ENCODE results near the gene MSI2. TPM values are rescaled to one million over a fixed set of nuclear protein-coding genes. Genes with fewer than 3 reads are reported as not detected.
A peak's percentile ranks its signal among the peaks of the same experiment; 100 is the strongest.
"Not testable (repeated sequence)": the region's sequence is repeated elsewhere in the genome, so short reads cannot be mapped to it uniquely, and the experiment has no call there.

Gene MSI2
- total RNA-seq, 3 donors from 2014 or later, result 40.6 to 56.2 (median 54.3) TPM

DNA sequence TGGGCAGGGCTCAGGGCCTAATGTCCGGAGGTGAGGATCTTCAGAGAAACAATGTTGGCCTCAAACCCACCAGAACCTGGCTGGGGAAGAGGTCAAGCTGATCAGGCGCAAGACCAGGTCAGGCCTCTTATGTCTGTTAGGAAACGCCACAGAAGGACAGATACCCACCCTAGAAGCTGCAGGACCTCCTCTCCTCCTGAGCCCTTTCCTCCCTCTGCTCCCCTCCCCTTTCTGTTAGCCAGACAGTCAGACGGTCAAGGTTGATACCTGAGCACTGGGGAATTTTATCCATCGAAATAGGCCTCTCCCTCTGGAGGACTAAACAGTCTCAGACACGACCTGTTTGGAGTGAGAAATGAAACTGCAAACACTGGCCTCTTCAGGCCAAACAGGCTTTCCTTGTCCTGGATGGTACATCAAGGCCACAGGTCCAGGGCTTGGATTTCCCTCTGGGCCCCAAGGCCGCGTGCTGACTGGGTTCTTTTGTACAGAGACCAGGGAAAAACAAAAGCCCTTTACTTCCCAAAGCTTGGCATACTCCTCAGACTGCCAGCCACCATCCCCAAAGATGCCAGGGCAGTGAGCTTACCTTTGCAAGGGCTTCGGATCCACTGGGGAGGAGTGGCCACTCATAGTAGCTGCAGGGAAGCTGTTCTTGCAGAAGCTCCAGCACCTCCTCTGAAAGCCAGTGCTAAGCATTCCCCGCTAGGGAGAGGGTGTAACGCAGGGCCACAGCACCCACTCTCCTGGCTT lies 353.0 kb downstream of the MSI2 start:
- no peaks in the 10 kb centered on the region for H3K36me3 Mint-ChIP-seq (ENCODE audit: insufficient read depth)
- DNase-seq (no peak), ATAC-seq (no peak)
- no peaks in the 10 kb centered on the region for H3K27me3 Mint-ChIP-seq (ENCODE audit: low read depth)
- no peak overlapping the region for H3K4me3 Mint-ChIP-seq
- no peaks in the 10 kb centered on the region for H3K9me3 Mint-ChIP-seq
- H3K4me1 Mint-ChIP-seq (ENCODE audit: low read depth), result peaks cover 55% of the 10 kb centered on the region

DNA sequence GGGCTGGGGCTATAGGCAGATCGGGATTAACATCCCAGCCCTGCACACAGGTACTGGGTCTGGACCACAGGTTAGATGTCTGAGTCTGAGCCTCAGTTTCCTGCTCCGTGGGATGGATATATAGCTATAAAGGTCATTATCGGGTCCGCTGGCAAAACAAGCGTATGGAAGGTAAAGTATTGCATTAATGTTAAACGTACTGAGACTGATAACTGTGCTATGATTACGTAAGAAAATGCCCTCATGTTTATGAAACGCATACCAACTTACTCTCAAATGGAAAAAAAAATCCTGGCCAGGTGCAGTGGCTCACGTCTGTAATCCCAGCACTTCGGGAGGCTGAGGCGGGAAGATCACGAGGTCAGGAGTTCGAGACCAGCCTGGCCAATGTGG lies 353.6 kb downstream of the MSI2 start:
- H3K36me3 Mint-ChIP-seq (ENCODE audit: insufficient read depth), result no peaks in the 10 kb centered on the region

DNA sequence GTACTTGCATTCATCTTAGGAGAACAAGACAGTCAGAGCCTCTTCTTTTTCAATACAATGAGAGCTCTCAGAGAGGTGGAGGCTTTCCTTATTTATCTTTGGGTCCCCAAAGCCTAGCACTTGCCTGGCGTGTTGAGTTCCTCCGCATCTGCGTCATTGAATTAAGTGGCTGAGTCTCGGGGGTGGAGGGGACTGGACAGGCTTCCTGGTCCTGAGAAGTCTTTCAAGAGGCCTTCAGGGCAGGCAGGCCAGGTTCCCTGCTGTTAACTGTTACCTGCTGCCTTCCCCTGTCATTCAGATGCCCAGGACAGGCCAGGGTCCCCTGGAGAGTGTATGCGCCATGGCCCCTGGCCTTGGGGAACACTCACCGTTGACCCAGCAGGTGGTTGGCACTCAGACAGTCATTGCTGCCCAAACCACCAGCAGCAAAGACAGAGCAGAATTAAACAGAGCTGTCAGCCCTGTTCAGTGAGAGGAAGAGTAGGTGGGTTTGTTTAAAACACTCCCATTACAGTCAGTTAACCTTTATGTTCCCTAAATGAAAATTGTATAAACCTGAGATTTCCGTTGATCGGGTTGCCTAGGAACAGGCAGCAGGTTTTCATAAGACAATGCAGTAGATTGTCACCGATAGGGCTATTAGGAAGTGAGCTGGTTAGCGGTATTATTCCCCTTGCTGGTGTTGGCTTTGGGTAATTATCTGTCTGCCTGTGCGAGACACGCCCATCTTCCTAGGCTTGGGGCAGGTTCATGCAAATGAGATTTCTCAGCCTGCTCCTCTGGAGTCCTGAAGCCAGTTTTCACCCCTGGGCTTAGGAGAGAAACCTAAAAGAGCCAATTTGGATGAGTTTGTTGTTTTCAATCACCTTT lies 356.1 kb downstream of the MSI2 start:
- H3K4me1 Mint-ChIP-seq (ENCODE audit: low read depth), result peaks cover 29% of the 10 kb centered on the region
- H3K9me3 Mint-ChIP-seq, result no peaks in the 10 kb centered on the region
- no peak for DNase-seq
- peaks cover 10% of the 10 kb centered on the region for H3K36me3 Mint-ChIP-seq (ENCODE audit: insufficient read depth)
- H3K4me3 Mint-ChIP-seq, result no peak overlapping the region
- ATAC-seq, result peak; percentile 38 to 40
- H3K27me3 Mint-ChIP-seq (ENCODE audit: low read depth), result no peaks in the 10 kb centered on the region

More for the DNA sequence above, 353.6 kb downstream of the MSI2 start:
- H3K27me3 Mint-ChIP-seq (ENCODE audit: low read depth), result no peaks in the 10 kb centered on the region
- H3K9me3 Mint-ChIP-seq, result no peaks in the 10 kb centered on the region
- peaks cover 49% of the 10 kb centered on the region for H3K4me1 Mint-ChIP-seq (ENCODE audit: low read depth)
- no peak overlapping the region for H3K4me3 Mint-ChIP-seq
- DNase-seq, result no peak
- no peak for ATAC-seq

DNA sequence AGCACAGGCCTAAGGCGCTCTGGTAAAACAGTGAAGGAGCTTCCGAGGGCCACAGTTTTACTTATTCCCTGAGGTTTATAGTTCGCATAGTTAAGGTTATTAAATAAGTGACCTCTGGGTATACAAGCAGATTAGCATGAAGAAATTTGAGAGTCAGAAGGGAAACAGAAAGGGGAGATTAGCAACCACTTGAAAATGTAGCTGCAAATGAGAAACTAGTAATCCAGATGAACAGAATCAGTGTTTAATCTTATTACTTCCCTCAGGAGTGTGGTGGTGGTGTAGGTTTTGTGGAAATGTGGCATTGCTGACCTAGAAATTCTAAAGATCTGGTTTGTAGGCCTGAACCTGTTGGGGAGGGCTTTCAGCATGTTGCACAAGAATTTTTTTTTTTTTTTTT lies 358.4 kb downstream of the MSI2 start:
- H3K36me3 Mint-ChIP-seq (ENCODE audit: insufficient read depth), result peaks cover 16% of the 10 kb centered on the region
- ATAC-seq (no peak), DNase-seq (no peak)
- H3K27me3 Mint-ChIP-seq (ENCODE audit: low read depth), result no peaks in the 10 kb centered on the region
- no peak overlapping the region for H3K4me3 Mint-ChIP-seq
- peaks cover 17% of the 10 kb centered on the region for H3K4me1 Mint-ChIP-seq (ENCODE audit: low read depth)
- no peaks in the 10 kb centered on the region for H3K9me3 Mint-ChIP-seq

DNA sequence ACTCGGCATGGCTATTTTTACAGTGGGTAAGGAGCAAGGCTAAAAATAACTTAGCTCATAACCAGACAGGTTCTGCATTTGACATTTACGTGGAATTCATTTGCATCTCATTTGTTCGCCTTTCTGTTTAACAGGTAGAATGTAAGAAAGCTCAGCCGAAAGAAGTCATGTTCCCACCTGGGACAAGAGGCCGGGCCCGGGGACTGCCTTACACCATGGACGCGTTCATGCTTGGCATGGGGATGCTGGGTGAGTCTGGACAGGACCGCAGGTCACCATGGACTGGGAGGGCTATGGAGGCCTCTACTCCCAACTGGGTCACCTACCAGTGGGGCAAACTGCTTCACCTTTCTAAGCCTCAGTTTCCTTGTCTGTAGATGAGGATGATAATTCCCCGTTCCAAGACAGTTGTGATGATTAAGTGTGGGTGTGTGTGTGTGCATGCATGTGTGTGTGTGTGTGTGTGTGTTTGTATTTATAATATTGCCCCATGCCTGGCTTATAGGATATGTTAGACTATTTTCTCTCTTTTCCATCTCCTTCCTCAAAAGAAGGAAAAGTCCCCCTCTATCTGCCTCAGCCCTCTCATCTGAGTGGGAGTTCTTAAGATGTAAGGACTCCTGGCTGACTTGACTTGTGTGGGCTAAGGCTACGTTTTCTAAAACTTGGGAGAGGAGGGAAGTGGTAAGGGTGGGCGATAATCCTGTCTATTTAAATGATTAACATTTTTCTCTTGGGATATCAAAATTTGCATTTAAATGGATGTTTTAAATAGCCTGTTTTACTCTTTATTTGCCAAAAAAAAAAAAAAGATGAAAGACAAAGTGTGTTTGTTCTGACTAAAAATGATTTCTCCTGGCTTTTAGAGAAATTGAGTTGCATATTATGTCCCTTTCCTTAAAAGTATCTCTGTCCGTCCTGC lies 359.8 kb downstream of the MSI2 start:
- H3K9me3 Mint-ChIP-seq, result no peaks in the 10 kb centered on the region
- DNase-seq (no peak), ATAC-seq (no peak)
- no peak overlapping the region for H3K4me3 Mint-ChIP-seq
- no peaks in the 10 kb centered on the region for H3K27me3 Mint-ChIP-seq (ENCODE audit: low read depth)
- peaks cover 17% of the 10 kb centered on the region for H3K4me1 Mint-ChIP-seq (ENCODE audit: low read depth)
- peaks cover 16% of the 10 kb centered on the region for H3K36me3 Mint-ChIP-seq (ENCODE audit: insufficient read depth)

DNA sequence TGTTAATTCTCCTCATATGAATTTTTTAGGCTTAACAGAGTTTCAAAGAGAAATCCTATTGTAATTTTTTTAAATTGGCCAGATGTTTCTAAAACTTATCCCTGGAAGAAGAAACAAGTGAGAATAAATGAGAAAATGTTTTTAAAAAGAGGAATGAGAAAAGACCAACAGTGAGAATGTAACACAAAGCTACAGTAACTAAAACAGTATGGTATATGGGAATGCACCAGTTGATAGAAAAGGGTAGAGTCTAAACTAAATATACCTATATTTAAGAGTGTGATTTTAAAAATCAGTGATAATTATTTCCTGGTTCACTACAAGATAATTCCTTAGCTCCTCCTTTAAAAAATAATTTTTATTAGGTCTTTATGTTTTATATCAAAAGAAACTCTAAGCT lies 360.9 kb downstream of the MSI2 start:
- Mint-ChIP-seq H3K36me3 (ENCODE audit: insufficient read depth) (peaks cover 16% of the 10 kb centered on the region), H3K9me3 (no peaks in the 10 kb centered on the region), H3K4me3 (no peak overlapping the region), H3K4me1 (ENCODE audit: low read depth) (peaks cover 12% of the 10 kb centered on the region), H3K27me3 (ENCODE audit: low read depth) (no peaks in the 10 kb centered on the region)
- DNase-seq (no peak), ATAC-seq (no peak)

DNA sequence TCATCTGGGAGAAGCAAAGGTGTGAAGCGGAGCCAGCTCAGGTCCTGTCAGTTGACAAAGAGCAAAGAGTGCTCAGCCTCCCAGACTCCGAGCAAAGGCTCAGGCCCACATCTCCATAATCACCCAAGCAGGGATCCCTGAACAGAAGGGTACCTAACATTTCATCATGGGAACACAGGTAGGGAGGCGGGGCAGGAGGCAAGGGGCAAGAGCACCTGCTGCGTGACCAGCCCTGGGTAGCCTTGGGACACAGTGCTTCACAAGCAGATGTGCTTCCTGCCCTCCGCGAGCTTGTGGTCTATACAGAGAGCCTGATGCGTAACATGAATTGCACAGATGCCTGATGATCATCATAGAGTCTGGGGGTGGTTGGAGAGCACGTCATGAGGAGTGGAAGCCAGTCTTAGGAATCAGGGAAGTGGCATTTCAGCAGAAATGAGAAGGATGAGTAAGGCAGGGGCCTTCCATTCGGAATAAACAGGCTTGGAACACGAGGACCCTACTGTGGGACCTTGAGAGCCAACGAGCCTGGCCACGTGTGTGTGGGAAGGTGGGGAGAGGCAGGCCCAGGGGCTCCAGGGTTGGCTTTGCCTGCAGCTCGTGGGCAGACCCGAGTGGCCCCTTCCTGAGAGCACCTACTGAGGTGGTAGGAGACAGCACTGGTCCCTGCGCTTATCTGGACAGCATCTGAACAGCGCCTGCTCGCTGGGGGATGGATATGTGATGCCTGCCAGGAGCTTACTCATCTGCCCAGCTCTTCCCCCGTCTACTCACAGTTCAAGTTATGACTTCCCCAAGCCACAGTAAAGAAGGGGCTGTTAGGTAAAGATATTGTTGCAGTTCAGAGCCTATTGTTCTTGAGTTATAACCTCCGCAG lies 363.0 kb downstream of the MSI2 start:
- Mint-ChIP-seq H3K9me3 (no peaks in the 10 kb centered on the region), H3K4me1 (ENCODE audit: low read depth) (peaks cover 15% of the 10 kb centered on the region), H3K4me3 (no peak overlapping the region), H3K36me3 (ENCODE audit: insufficient read depth) (peaks cover 23% of the 10 kb centered on the region), H3K27me3 (ENCODE audit: low read depth) (no peaks in the 10 kb centered on the region)
- DNase-seq, result no peak
- no peak for ATAC-seq

DNA sequence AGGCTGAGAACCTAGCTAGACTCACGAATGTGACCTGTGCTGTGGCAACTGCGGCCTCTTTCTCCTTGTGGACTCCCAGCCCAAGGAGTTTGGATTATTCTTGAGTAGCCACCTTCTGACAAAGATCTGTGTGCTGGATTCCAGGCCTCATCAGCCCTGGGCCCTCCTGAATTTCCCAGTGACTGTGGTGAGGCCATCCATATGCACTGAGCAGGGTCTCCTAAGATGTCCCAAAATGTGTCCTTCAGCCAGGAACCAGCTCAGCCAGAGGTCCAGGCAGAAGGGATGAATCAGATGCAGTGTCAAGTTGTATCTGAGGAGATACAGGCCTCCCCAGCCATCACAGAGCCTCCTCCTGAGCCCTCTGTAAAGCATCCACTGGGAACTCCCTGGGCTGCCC lies 364.3 kb downstream of the MSI2 start:
- H3K4me3 Mint-ChIP-seq, result no peak overlapping the region
- H3K36me3 Mint-ChIP-seq (ENCODE audit: insufficient read depth), result peaks cover 25% of the 10 kb centered on the region
- ATAC-seq, result no peak
- DNase-seq, result no peak
- H3K4me1 Mint-ChIP-seq (ENCODE audit: low read depth), result peaks cover 18% of the 10 kb centered on the region
- no peaks in the 10 kb centered on the region for H3K27me3 Mint-ChIP-seq (ENCODE audit: low read depth)
- no peaks in the 10 kb centered on the region for H3K9me3 Mint-ChIP-seq

DNA sequence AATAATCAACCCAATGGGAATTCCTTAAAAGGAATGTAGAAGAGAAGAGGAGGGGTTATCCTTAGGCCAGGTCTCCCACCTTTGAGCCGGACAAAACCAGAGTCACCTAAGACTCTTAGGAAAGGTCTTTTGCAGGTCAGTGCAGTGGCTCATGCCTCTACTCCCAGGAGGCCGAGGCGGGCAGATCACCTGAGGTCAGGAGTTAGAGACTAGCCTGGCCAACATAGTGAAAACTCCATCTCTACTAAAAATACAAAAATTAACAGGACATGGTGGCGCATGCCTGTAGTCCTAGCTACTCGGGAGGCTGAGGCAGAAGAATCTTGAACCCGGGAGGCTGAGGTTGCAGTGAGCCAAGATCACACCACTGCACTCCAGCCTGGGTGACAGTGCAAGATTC lies 365.5 kb downstream of the MSI2 start:
- not testable (repeated sequence) for H3K4me3 Mint-ChIP-seq, ATAC-seq
- H3K4me1 Mint-ChIP-seq (ENCODE audit: low read depth), result peaks cover 18% of the 10 kb centered on the region

DNA sequence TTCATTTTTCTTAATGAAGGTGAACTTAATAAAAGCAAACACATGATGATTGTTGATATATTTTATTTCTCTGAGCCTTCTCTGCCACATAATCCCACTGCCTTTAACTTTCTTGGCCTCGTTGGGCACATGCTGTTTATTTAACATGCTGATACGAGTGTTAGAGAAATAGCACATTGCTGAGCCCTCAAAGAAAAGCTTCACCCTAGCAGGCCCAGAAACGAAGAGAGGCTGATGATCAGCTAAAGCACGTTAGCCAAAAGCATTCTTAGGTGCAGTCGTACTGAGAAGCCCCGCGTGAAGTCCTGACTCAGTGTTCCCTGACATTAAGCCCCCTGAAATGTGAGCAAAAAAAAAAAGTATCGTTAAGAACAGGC lies 366.0 kb downstream of the MSI2 start:
- no peaks in the 10 kb centered on the region for H3K9me3 Mint-ChIP-seq
- DNase-seq (no peak), ATAC-seq (no peak)
- H3K4me1 Mint-ChIP-seq (ENCODE audit: low read depth), result peaks cover 18% of the 10 kb centered on the region
- no peak overlapping the region for H3K4me3 Mint-ChIP-seq
- H3K27me3 Mint-ChIP-seq (ENCODE audit: low read depth), result no peaks in the 10 kb centered on the region
- H3K36me3 Mint-ChIP-seq (ENCODE audit: insufficient read depth), result peaks cover 18% of the 10 kb centered on the region

More for the DNA sequence above, 365.5 kb downstream of the MSI2 start:
- not testable (repeated sequence) for H3K9me3 Mint-ChIP-seq; H3K27me3 Mint-ChIP-seq (ENCODE audit: low read depth); DNase-seq
- peaks cover 21% of the 10 kb centered on the region for H3K36me3 Mint-ChIP-seq (ENCODE audit: insufficient read depth)

DNA sequence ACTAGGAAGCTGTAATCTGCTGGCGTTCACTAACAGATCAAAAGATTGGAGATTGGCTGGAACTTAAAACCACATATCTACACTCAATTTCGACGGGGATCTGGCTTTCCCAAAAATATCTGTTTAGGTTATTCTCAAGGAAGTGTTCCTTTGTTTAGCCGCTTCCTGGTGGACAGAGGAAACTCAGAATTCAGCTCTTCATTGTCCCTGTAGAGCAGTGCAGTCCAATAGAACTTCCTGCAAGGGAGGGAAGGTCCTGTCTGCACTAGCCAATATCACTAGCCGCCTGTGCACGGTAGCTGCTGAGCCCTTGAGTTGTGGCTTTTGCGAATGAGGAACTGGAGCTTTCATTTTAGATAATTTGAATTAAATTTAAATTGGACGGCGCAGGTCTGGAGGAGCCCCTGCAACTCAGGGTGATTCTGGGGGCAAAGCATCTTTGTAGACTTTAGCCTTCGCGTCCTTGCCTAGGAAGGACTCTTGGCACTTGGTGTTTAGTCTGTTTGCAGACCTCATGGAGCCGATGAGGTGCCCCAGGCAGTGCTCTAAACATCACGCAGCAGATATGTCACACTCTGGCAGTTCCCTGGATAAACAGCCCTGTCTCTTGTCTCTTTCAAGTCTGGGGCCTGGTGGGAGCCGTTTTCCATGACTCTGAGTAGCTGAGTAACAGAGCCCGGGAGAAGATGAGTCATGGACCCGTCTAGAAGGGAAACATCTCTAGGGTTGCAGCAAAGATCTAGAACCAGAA lies 366.5 kb downstream of the MSI2 start:
- ATAC-seq, result peak; percentile 30 to 46
- H3K27me3 Mint-ChIP-seq (ENCODE audit: low read depth), result no peaks in the 10 kb centered on the region
- DNase-seq, result no peak
- H3K4me3 Mint-ChIP-seq, result no peak overlapping the region
- peaks cover 21% of the 10 kb centered on the region for H3K36me3 Mint-ChIP-seq (ENCODE audit: insufficient read depth)
- no peaks in the 10 kb centered on the region for H3K9me3 Mint-ChIP-seq
- peaks cover 21% of the 10 kb centered on the region for H3K4me1 Mint-ChIP-seq (ENCODE audit: low read depth)

DNA sequence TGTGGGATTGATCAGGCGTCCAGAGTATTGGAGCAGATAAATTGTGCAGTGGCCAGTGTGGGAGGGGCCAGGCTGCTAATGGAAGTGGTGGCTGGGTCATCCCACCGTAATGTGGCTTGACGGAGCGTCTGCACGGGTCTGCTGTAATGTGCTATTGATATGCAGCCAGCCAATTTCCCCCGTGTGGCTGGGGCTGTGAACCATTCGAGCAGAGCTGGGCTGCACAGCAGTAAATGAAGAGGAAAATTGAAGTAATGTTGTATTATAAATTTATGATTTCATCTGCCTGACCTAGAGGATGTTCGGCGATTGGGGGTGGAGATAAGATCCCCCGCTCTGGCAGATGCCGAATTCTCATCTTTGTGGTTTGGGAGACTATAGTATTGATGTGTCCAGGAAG lies 367.3 kb downstream of the MSI2 start:
- H3K27me3 Mint-ChIP-seq (ENCODE audit: low read depth), result no peaks in the 10 kb centered on the region
- no peaks in the 10 kb centered on the region for H3K9me3 Mint-ChIP-seq
- ATAC-seq (no peak), DNase-seq (no peak)
- peaks cover 25% of the 10 kb centered on the region for H3K4me1 Mint-ChIP-seq (ENCODE audit: low read depth)
- H3K4me3 Mint-ChIP-seq, result no peak overlapping the region
- peaks cover 25% of the 10 kb centered on the region for H3K36me3 Mint-ChIP-seq (ENCODE audit: insufficient read depth)

DNA sequence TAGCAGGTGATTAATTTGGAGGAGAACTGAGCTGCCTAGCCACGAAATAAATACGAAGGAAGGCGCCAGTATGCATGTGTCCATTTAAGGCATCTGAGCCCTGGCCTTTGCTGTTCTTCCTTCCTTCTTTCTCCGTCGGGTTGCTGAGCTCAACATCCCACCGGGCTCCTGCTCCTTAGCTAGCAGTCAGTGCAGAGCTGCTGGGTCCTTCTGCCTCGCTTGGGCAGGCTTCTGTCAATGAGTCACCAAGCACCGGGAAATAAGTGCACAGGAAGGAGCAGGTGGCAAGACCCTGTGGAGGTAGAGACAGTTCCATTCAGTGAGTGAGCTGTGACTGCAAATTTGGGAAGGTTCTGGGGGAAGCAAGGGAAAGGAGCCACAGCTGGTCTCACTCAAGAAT lies 368.1 kb downstream of the MSI2 start:
- Mint-ChIP-seq H3K4me1 (ENCODE audit: low read depth) (peaks cover 25% of the 10 kb centered on the region), H3K36me3 (ENCODE audit: insufficient read depth) (peaks cover 19% of the 10 kb centered on the region), H3K4me3 (no peak overlapping the region), H3K9me3 (no peaks in the 10 kb centered on the region), H3K27me3 (ENCODE audit: low read depth) (no peaks in the 10 kb centered on the region)
- DNase-seq, result no peak
- no peak for ATAC-seq

Measured in activated T-cell treated with anti-CD3 and anti-CD28 coated beads, Interleukin-2, amount 50 U/mL, for 4 hours (primary cell).